ENCODE data around the gene ARHGEF38. TPM values are rescaled to one million over a fixed set of nuclear protein-coding genes. Genes with fewer than 3 reads are reported as not detected.

The ARHGEF38 gene
- total RNA-seq, 1 donor from 2014 or later, result not detected

DNA sequence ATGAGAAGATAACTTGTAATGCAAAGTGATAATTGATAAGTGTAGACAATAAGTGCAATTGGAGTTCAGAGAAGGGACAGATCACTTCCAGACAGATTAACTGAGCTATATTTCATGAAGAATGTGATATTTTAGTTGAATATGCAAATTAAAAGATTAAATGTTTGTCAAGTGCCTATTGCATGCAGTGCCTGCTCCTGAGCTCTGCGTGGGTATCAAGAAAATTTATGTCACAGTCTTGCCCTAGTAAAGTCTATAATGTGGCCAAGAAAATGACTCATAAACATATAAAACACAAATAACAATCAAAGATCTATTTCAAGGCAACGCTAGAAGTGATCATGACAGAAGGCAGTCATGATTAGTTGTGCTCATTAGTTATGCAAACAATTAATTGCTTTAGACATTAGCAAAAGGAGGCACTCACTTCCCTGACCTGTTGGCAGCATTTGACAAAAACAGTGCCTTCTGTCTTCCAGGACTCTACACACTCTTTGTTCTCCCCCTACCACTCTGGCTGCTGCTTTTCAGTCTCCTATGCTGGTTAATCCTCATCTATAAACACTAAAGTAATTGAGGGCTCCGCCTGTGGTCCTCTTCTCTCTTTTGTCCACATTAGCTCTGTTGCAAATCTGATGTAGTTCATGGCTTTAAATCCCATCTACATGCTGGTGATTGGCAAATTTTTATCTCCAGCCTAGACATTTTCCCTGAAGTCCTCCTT is 47.7 kb downstream of the ARHGEF38 start:
- no peaks in the 10 kb centered on the region for H3K9me3 Mint-ChIP-seq (ENCODE audit: unreplicated experiment)
- H3K27me3 Mint-ChIP-seq (ENCODE audit: low read depth, unreplicated experiment), result no peaks in the 10 kb centered on the region
- H3K4me1 ChIP-seq (ENCODE audit: insufficient read depth, low read length), result no peaks in the 10 kb centered on the region
- no peaks in the 10 kb centered on the region for H3K36me3 ChIP-seq (ENCODE audit: insufficient read depth, low read length)
- TF ChIP-seq, protein P1, sequence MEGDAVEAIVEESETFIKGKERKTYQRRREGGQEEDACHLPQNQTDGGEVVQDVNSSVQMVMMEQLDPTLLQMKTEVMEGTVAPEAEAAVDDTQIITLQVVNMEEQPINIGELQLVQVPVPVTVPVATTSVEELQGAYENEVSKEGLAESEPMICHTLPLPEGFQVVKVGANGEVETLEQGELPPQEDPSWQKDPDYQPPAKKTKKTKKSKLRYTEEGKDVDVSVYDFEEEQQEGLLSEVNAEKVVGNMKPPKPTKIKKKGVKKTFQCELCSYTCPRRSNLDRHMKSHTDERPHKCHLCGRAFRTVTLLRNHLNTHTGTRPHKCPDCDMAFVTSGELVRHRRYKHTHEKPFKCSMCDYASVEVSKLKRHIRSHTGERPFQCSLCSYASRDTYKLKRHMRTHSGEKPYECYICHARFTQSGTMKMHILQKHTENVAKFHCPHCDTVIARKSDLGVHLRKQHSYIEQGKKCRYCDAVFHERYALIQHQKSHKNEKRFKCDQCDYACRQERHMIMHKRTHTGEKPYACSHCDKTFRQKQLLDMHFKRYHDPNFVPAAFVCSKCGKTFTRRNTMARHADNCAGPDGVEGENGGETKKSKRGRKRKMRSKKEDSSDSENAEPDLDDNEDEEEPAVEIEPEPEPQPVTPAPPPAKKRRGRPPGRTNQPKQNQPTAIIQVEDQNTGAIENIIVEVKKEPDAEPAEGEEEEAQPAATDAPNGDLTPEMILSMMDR (IDR thresholded peaks at IDR 0.05; ENCODE audit: insufficient read depth, low read depth, low read length), result no peak
- TF ChIP-seq EZH2 (IDR thresholded peaks at IDR 0.05; ENCODE audit: insufficient read depth, low read length), result no peak
- no peak overlapping the region for H3K9ac ChIP-seq (ENCODE audit: low read length)
- no peaks in the 10 kb centered on the region for H3K36me3 Mint-ChIP-seq (ENCODE audit: low read depth, unreplicated experiment)
- H3K27me3 ChIP-seq (ENCODE audit: insufficient read depth, low read length), result no peaks in the 10 kb centered on the region
- no peaks in the 10 kb centered on the region for H4K20me1 ChIP-seq (ENCODE audit: insufficient read depth, low read length)
- H3K4me3 Mint-ChIP-seq (ENCODE audit: unreplicated experiment), result no peak overlapping the region
- peaks cover 2% of the 10 kb centered on the region for H3K4me1 Mint-ChIP-seq (ENCODE audit: low read depth, unreplicated experiment)
- no peak overlapping the region for H3K4me3 ChIP-seq (ENCODE audit: insufficient read depth, low read depth, low read length)
- no peak overlapping the region for H3K4me2 ChIP-seq (ENCODE audit: low read length)
- H3K9me3 ChIP-seq (ENCODE audit: insufficient read depth, low read depth, low read length), result no peaks in the 10 kb centered on the region
- FAIRE-seq (no peak), DNase-seq (ENCODE audit: low read depth) (no peak)
- H3K79me2 ChIP-seq (ENCODE audit: insufficient read depth, low read length), result no peaks in the 10 kb centered on the region
- H3K27ac ChIP-seq (ENCODE audit: low read depth, low read length), result no peak overlapping the region
- no peak overlapping the region for H3K27ac Mint-ChIP-seq (ENCODE audit: unreplicated experiment)
- no peak overlapping the region for H2AFZ ChIP-seq (ENCODE audit: low read depth, low read length)

DNA sequence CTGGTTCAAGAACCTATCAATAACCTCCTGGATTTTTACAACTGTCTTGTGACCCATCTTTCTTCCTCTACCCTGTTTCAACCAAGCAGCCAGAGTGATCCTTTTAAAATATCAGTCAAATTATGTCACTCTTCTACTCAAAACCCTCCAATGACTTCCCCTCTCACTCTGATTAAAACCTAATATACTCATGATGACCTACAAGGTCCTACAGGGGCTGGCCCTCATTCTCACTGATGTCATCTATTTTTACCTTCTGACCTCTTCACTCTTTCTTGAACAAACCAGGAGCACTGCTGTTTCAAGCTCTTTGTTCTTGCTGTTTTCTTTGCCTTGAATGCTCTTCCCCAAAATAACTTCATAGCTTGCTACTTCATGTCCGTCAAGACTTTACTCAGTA is 48.5 kb downstream of the ARHGEF38 start:
- no peak overlapping the region for H3K4me3 Mint-ChIP-seq (ENCODE audit: unreplicated experiment)
- no peak overlapping the region for H3K4me2 ChIP-seq (ENCODE audit: low read length)
- H3K9me3 ChIP-seq (ENCODE audit: insufficient read depth, low read depth, low read length), result no peaks in the 10 kb centered on the region
- no peak overlapping the region for H3K27ac ChIP-seq (ENCODE audit: low read depth, low read length)
- no peak for TF ChIP-seq EZH2 (IDR thresholded peaks at IDR 0.05; ENCODE audit: insufficient read depth, low read length)
- TF ChIP-seq, protein P1 (IDR thresholded peaks at IDR 0.05; ENCODE audit: insufficient read depth, low read depth, low read length), result no peak
- H4K20me1 ChIP-seq (ENCODE audit: insufficient read depth, low read length), result no peaks in the 10 kb centered on the region
- H3K36me3 ChIP-seq (ENCODE audit: insufficient read depth, low read length), result no peaks in the 10 kb centered on the region
- no peak overlapping the region for H3K9ac ChIP-seq (ENCODE audit: low read length)
- H3K27me3 Mint-ChIP-seq (ENCODE audit: low read depth, unreplicated experiment), result no peaks in the 10 kb centered on the region
- no peaks in the 10 kb centered on the region for H3K79me2 ChIP-seq (ENCODE audit: insufficient read depth, low read length)
- no peak overlapping the region for H3K4me3 ChIP-seq (ENCODE audit: insufficient read depth, low read depth, low read length)
- DNase-seq (ENCODE audit: low read depth) (no peak), FAIRE-seq (no peak)
- no peak overlapping the region for H3K27ac Mint-ChIP-seq (ENCODE audit: unreplicated experiment)
- peaks cover 7% of the 10 kb centered on the region for H3K4me1 ChIP-seq (ENCODE audit: insufficient read depth, low read length)
- peaks cover 10% of the 10 kb centered on the region for H3K4me1 Mint-ChIP-seq (ENCODE audit: low read depth, unreplicated experiment)
- no peaks in the 10 kb centered on the region for H3K9me3 Mint-ChIP-seq (ENCODE audit: unreplicated experiment)
- no peak overlapping the region for H2AFZ ChIP-seq (ENCODE audit: low read depth, low read length)
- H3K27me3 ChIP-seq (ENCODE audit: insufficient read depth, low read length), result no peaks in the 10 kb centered on the region
- no peaks in the 10 kb centered on the region for H3K36me3 Mint-ChIP-seq (ENCODE audit: low read depth, unreplicated experiment)

GRCh38 chr4:105601406-105601805 is 49.0 kb downstream of the ARHGEF38 start:
- Mint-ChIP-seq H3K9me3 (ENCODE audit: unreplicated experiment) (no peaks in the 10 kb centered on the region), H3K27ac (ENCODE audit: unreplicated experiment) (no peak overlapping the region), H3K27me3 (ENCODE audit: low read depth, unreplicated experiment) (no peaks in the 10 kb centered on the region), H3K36me3 (ENCODE audit: low read depth, unreplicated experiment) (no peaks in the 10 kb centered on the region), H3K4me3 (ENCODE audit: unreplicated experiment) (no peak overlapping the region), H3K4me1 (ENCODE audit: low read depth, unreplicated experiment) (peaks cover 10% of the 10 kb centered on the region)
- H3K27me3 ChIP-seq (ENCODE audit: insufficient read depth, low read length), result no peaks in the 10 kb centered on the region
- no peak overlapping the region for H3K4me2 ChIP-seq (ENCODE audit: low read length)
- H3K27ac ChIP-seq (ENCODE audit: low read depth, low read length), result no peak overlapping the region
- no peak overlapping the region for H3K4me3 ChIP-seq (ENCODE audit: insufficient read depth, low read depth, low read length)
- H3K9me3 ChIP-seq (ENCODE audit: insufficient read depth, low read depth, low read length), result no peaks in the 10 kb centered on the region
- H3K79me2 ChIP-seq (ENCODE audit: insufficient read depth, low read length), result no peaks in the 10 kb centered on the region
- no peak overlapping the region for H3K9ac ChIP-seq (ENCODE audit: low read length)
- H2AFZ ChIP-seq (ENCODE audit: low read depth, low read length), result no peak overlapping the region
- TF ChIP-seq, protein P1 (IDR thresholded peaks at IDR 0.05; ENCODE audit: insufficient read depth, low read depth, low read length), result no peak
- TF ChIP-seq EZH2 (IDR thresholded peaks at IDR 0.05; ENCODE audit: insufficient read depth, low read length), result no peak
- FAIRE-seq (no peak), DNase-seq (ENCODE audit: low read depth) (no peak)
- peaks cover 7% of the 10 kb centered on the region for H3K4me1 ChIP-seq (ENCODE audit: insufficient read depth, low read length)
- no peaks in the 10 kb centered on the region for H4K20me1 ChIP-seq (ENCODE audit: insufficient read depth, low read length)
- H3K36me3 ChIP-seq (ENCODE audit: insufficient read depth, low read length), result no peaks in the 10 kb centered on the region

All from astrocyte (in vitro differentiated cells and primary cell).